Activated B cell treated with CpG ODN at 0.5 μM for 24 hours (primary cell): Measurements from ENCODE around the gene COLEC12. TPM values are rescaled to one million over a fixed set of nuclear protein-coding genes. Genes with fewer than 3 reads are reported as not detected.

Experiments used
- ATAC-seq: fragments of 200-7000 bp; cut with Tn5 transposase; one replicate; pipeline ENCODE4 v1.10.0; 2021; ENCODE audit warnings: low read depth, mild to moderate bottlenecking, moderate library complexity
- CTCF ChIA-PET: fragments of 350-600 bp; sonication (Branson Sonifier 250); formaldehyde crosslinking; loops from one replicate; lab custom pipeline; 2021; ENCODE audit warnings: antibody characterized with exemption; lab: Charles Lee
- POLR2A ChIA-PET: fragments of 350-600 bp; sonication (Branson Sonifier 250); formaldehyde crosslinking; loops from one replicate; lab custom pipeline; 2021; ENCODE audit warnings: antibody characterized with exemption; lab: Charles Lee
- DNase-seq: peaks from one replicate; pipeline ENCODE4 v3.0.0; 2022
- H3K27ac Mint-ChIP-seq: one replicate; pipeline ENCODE4 v1.8.0; 2020; ENCODE audit warnings: mixed read lengths
- H3K27me3 Mint-ChIP-seq: one replicate; pipeline ENCODE4 v1.8.0; 2021; ENCODE audit warnings: mixed read lengths
- H3K36me3 Mint-ChIP-seq: one replicate; pipeline ENCODE4 v1.8.0; 2021; ENCODE audit warnings: low read depth, mixed read lengths
- H3K4me1 Mint-ChIP-seq: one replicate; pipeline ENCODE4 v1.8.0; 2021; ENCODE audit warnings: mixed read lengths
- H3K4me3 Mint-ChIP-seq: one replicate; pipeline ENCODE4 v1.8.0; 2020; ENCODE audit warnings: mild to moderate bottlenecking, mixed read lengths
- H3K9me3 Mint-ChIP-seq: one replicate; pipeline ENCODE4 v1.8.0; 2020; ENCODE audit warnings: mixed read lengths
- CTCF ChIP-seq: fragments of 200-600 bp; IDR thresholded peaks from one replicate; pipeline ENCODE4 v1.8.0; 2022; ENCODE audit warnings: antibody characterized with exemption, mild to moderate bottlenecking
- intact Hi-C: fragments of 100-400 bp; cut with micrococcal nuclease; formaldehyde crosslinking; loops from one replicate; pipeline ENCODE4 v1.15.1; 2024
- total RNA-seq: library from RNA; stranded (reverse); gene quantifications from 2 replicates; pipeline ENCODE4 v1.2.3, GENCODE V29; 2022

Gene COLEC12
- total RNA-seq, 1 donor from 2014 or later = not detected

- ChIA-PET CTCF (no interaction called here), POLR2A (no interaction called here)
- DNase-seq (no peak), ATAC-seq (no peak)
- Mint-ChIP-seq H3K36me3 (no peaks in the 10 kb centered on the region), H3K27ac (no peak overlapping the region), H3K4me3 (no peak overlapping the region), H3K27me3 (peaks cover 3% of the 10 kb centered on the region), H3K4me1 (peaks cover 19% of the 10 kb centered on the region), H3K9me3 (no peaks in the 10 kb centered on the region)
- no peak for TF ChIP-seq CTCF
- intact Hi-C loops = no loop called here
These were observed 137.0 kb downstream of the COLEC12 start for GRCh38 chr18:363301-364085.

GRCh38 chr18:362311-363290, 137.9 kb downstream of the COLEC12 start:
- CTCF ChIA-PET = no interaction called here
- no peak for ATAC-seq

GRCh38 chr18:361941-362310, 138.6 kb downstream of the COLEC12 start:
- POLR2A ChIA-PET = no interaction called here
- no peak overlapping the region for H3K4me3 Mint-ChIP-seq
- ATAC-seq = no peak

More at GRCh38 chr18:362311-363290, 137.9 kb downstream of the COLEC12 start:
- H3K9me3 Mint-ChIP-seq = no peaks in the 10 kb centered on the region
- no peak overlapping the region for H3K4me3 Mint-ChIP-seq
- peaks cover 19% of the 10 kb centered on the region for H3K4me1 Mint-ChIP-seq
- POLR2A ChIA-PET = no interaction called here
- H3K27me3 Mint-ChIP-seq = peaks cover 3% of the 10 kb centered on the region
- intact Hi-C loops = no loop called here
- TF ChIP-seq CTCF = no peak
- DNase-seq = no peak
- no peaks in the 10 kb centered on the region for H3K36me3 Mint-ChIP-seq
- no peak overlapping the region for H3K27ac Mint-ChIP-seq

GRCh38 chr18:361100-361732, 139.3 kb downstream of the COLEC12 start:
- no peaks in the 10 kb centered on the region for H3K36me3 Mint-ChIP-seq
- H3K9me3 Mint-ChIP-seq = no peaks in the 10 kb centered on the region
- TF ChIP-seq CTCF = no peak
- H3K27ac Mint-ChIP-seq = peak overlapping the region; percentile 43
- POLR2A ChIA-PET = no interaction called here
- DNase-seq (no peak), ATAC-seq (peak; percentile 45)
- H3K27me3 Mint-ChIP-seq = peaks cover 3% of the 10 kb centered on the region
- intact Hi-C loops = no loop called here
- H3K4me1 Mint-ChIP-seq = peaks cover 19% of the 10 kb centered on the region
- CTCF ChIA-PET = no interaction called here
- no peak overlapping the region for H3K4me3 Mint-ChIP-seq

More at GRCh38 chr18:361941-362310, 138.6 kb downstream of the COLEC12 start:
- H3K27me3 Mint-ChIP-seq = peaks cover 3% of the 10 kb centered on the region
- H3K4me1 Mint-ChIP-seq = peaks cover 19% of the 10 kb centered on the region
- CTCF ChIA-PET = no interaction called here
- intact Hi-C loops = no loop called here
- H3K9me3 Mint-ChIP-seq = no peaks in the 10 kb centered on the region
- H3K27ac Mint-ChIP-seq = no peak overlapping the region
- TF ChIP-seq CTCF = no peak
- H3K36me3 Mint-ChIP-seq = no peaks in the 10 kb centered on the region
- DNase-seq = no peak
